ENCODE results near the gene SETD3. TPM values are rescaled to one million over a fixed set of nuclear protein-coding genes. Genes with fewer than 3 reads are reported as not detected.

Gene SETD3
- total and polyA plus RNA-seq, 10 of the 15 experiments (the other 5 are each of a cell fraction or from before 2014, with no cell fraction given) = 11.3 to 44.2 (median 36.5) TPM

- peaks cover 8% of the 10 kb centered on the region for H3K4me1 ChIP-seq (ENCODE audit: control insufficient read depth, insufficient read depth, low read length)
- ATAC-seq = no peak
These were observed 3.4 kb upstream of the SETD3 start for GRCh38 chr14:99484106-99484505.

More at GRCh38 chr14:99484106-99484505, 3.4 kb upstream of the SETD3 start:
- ChIA-PET SMC1A (ENCODE audit: uncharacterized antibody, unreplicated experiment) (interaction anchor here (1.1 to 2.2 kb wide), 2 partner anchors 10 to 11 kb away, joined by 3 to 5 read pairs; no protein-coding TSS in a partner anchor), CTCF (no interaction called here), RAD21 (ENCODE audit: unreplicated experiment) (no interaction called here), POLR2A (no interaction called here)
- in situ Hi-C loops (cut with MboI) = no loop called here
- H3K9me3 ChIP-seq (replicated peaks; ENCODE audit: control insufficient read depth, insufficient read depth, low read length) = no peaks in the 10 kb centered on the region
- H3K27ac ChIP-seq (ENCODE audit: control insufficient read depth, insufficient read depth) = no peak overlapping the region
- H3K4me3 ChIP-seq = no peak overlapping the region; the same call in 1 of the 2 replicates
- intact Hi-C loops (cut with micrococcal nuclease; ENCODE audit: unreplicated experiment) = no loop called here
- peak overlapping the region; percentile 55; the same call in 1 of the 2 replicates for H3K9ac ChIP-seq (ENCODE audit: control insufficient read depth, insufficient read depth, low read length)
- peak overlapping the region; percentile 44; the same call in 1 of the 2 replicates for H3K4me2 ChIP-seq (ENCODE audit: control insufficient read depth, insufficient read depth)
- no peaks in the 10 kb centered on the region for H3K27me3 ChIP-seq (replicated peaks in 1 of 2; ENCODE audit: control insufficient read depth in 2 of 2, insufficient read depth in 2 of 2, low read length in 1 of 2)
- FAIRE-seq (no peak), DNase-seq (ENCODE audit: low read depth, low spot score) (no peak)
- no peak overlapping the region for H2AFZ ChIP-seq (ENCODE audit: control insufficient read depth, low read depth, low read length)
- 45% methylated on average over 2 of the region's 2 CpGs for WGBS (ENCODE audit: insufficient coverage, insufficient replicate concordance, low lambda C conversion rate, missing lambda C conversion rate)
- H3K36me3 ChIP-seq (ENCODE audit: control insufficient read depth in 2 of 2, insufficient read depth in 2 of 2, low read length in 1 of 2) = no peaks in the 10 kb centered on the region; a peak in 1 of 4 replicates
- TF ChIP-seq POLR2A (IDR thresholded peaks at IDR 0.05; ENCODE audit: low read depth, low read length) (no peak), TARDBP (IDR thresholded peaks at IDR 0.05; ENCODE audit: borderline replicate concordance) (no peak), HDGF (IDR thresholded peaks at IDR 0.05) (no peak), ELK1 (IDR thresholded peaks at IDR 0.05; ENCODE audit: low read depth, low read length) (no peak), ZBTB33 (IDR thresholded peaks at IDR 0.05) (no peak), EGR1 (IDR thresholded peaks at IDR 0.05; ENCODE audit: borderline replicate concordance in 1 of 2, low read depth in 2 of 2, low read length in 2 of 2) (no peak), TBL1XR1 (IDR thresholded peaks at IDR 0.05; ENCODE audit: low read depth, low read length) (no peak), CBX3 (IDR thresholded peaks at IDR 0.05; ENCODE audit: borderline replicate concordance, low read depth) (no peak), IKZF1 (conservative IDR thresholded peaks at IDR 0.05) (no peak), PKNOX1 (IDR thresholded peaks at IDR 0.05) (no peak), ZNF24 (IDR thresholded peaks at IDR 0.05) (no peak), CEBPB (IDR thresholded peaks at IDR 0.05; ENCODE audit: borderline replicate concordance in 1 of 2, low read depth in 2 of 2, low read length in 2 of 2) (no peak), MTA3 (IDR thresholded peaks at IDR 0.05; ENCODE audit: borderline replicate concordance, low read length) (no peak)
- no TSS peak for BruUV-seq (replicated peaks)
- H4K20me1 ChIP-seq (ENCODE audit: control insufficient read depth, insufficient read depth) = no peaks in the 10 kb centered on the region
- peaks cover 90% of the 10 kb centered on the region for H3K79me2 ChIP-seq (ENCODE audit: control insufficient read depth, insufficient read depth, low read length)

Measured in GM12878 (cell line).